Measurements from ENCODE around the gene TPST2.

- no peak for TF ChIP-seq CTCF (conservative IDR thresholded peaks at IDR 0.05; ENCODE audit: low read depth, low read length)
- TF ChIP-seq POLR2A (IDR thresholded peaks at IDR 0.05; ENCODE audit: low read depth, low read length) = peak; percentile 72
Observed at GRCh38 chr22:26589845-26590736, at the start of gene TPST2.
